ENCODE results near the gene TRIM33. TPM values are rescaled to one million over a fixed set of nuclear protein-coding genes. Genes with fewer than 3 reads are reported as not detected.

TRIM33 gene
- total and polyA plus RNA-seq, 2 donors (not counting 3 experiments of a cell fraction or from before 2014, with no cell fraction given), result 10.3 to 29.1 TPM

DNA sequence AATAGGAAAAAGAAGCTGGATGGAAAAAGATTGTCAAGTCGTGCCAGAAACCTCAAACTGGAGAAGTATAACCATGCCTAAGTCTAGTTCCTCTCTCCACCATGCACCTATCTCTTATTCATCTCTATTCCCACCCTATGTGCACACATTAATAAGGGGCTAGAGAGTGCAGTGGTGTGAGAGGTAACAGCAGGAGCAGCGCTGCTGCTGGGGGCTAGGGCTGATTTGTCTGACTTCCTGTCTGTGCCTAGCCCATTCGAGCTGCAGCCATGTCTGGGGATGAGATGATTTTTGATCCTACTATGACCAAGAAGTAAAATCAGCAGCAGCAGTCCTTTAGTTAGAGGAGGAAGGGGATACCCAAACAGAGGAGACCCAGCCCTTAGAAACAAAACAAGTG is 43.0 kb downstream of the TRIM33 start:
- H3K9me3 ChIP-seq (replicated peaks; ENCODE audit: control insufficient read depth, insufficient read depth, low read length), result no peaks in the 10 kb centered on the region
- BruUV-seq (replicated peaks), result no TSS peak
- intact Hi-C loops (cut with micrococcal nuclease) (no loop called here), dilution Hi-C loops (cut with MboI; ENCODE audit: extremely low pct_ligation_motif_present, low sequenced_read_pairs) (no loop called here)
- TF ChIP-seq MYC (IDR thresholded peaks at IDR 0.05; ENCODE audit: low read depth, low read length) (no peak), POLR2A (IDR thresholded peaks at IDR 0.05; ENCODE audit: low read depth, low read length) (no peak), POLR2AphosphoS5 (IDR thresholded peaks at IDR 0.05; ENCODE audit: insufficient read depth, low read depth, low read length) (no peak), EZH2 (IDR thresholded peaks at IDR 0.05; ENCODE audit: borderline replicate concordance, low read depth, low read length, severe bottlenecking) (no peak), FOS (IDR thresholded peaks at IDR 0.05; ENCODE audit: borderline replicate concordance, insufficient read depth, low read length) (no peak), JUN (IDR thresholded peaks at IDR 0.05; ENCODE audit: borderline replicate concordance, insufficient read depth, insufficient read length, low read depth) (no peak), GATA2 (IDR thresholded peaks at IDR 0.05; ENCODE audit: insufficient read depth, insufficient read length, low read depth, low read length) (no peak)
- TF ChIP-seq, protein P1, sequence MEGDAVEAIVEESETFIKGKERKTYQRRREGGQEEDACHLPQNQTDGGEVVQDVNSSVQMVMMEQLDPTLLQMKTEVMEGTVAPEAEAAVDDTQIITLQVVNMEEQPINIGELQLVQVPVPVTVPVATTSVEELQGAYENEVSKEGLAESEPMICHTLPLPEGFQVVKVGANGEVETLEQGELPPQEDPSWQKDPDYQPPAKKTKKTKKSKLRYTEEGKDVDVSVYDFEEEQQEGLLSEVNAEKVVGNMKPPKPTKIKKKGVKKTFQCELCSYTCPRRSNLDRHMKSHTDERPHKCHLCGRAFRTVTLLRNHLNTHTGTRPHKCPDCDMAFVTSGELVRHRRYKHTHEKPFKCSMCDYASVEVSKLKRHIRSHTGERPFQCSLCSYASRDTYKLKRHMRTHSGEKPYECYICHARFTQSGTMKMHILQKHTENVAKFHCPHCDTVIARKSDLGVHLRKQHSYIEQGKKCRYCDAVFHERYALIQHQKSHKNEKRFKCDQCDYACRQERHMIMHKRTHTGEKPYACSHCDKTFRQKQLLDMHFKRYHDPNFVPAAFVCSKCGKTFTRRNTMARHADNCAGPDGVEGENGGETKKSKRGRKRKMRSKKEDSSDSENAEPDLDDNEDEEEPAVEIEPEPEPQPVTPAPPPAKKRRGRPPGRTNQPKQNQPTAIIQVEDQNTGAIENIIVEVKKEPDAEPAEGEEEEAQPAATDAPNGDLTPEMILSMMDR (IDR thresholded peaks at IDR 0.05; ENCODE audit: extremely low read depth in 1 of 2, insufficient read depth in 1 of 2, low read depth in 1 of 2, low read length in 2 of 2), result no peak
- TF ChIP-seq, protein P2, sequence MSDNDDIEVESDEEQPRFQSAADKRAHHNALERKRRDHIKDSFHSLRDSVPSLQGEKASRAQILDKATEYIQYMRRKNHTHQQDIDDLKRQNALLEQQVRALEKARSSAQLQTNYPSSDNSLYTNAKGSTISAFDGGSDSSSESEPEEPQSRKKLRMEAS (IDR thresholded peaks at IDR 0.05; ENCODE audit: insufficient read depth, insufficient read length), result no peak
- H3K79me2 ChIP-seq (ENCODE audit: control insufficient read depth, insufficient read depth, low read length), result peaks cover 75% of the 10 kb centered on the region
- FAIRE-seq (no peak), DNase-seq (ENCODE audit: low read depth, low spot score) (no peak)
- H3K9ac ChIP-seq (replicated peaks; ENCODE audit: extremely low read depth, insufficient read depth, low read length), result no peak overlapping the region
- no peak overlapping the region for H3K4me3 ChIP-seq (replicated peaks in 1 of 3; ENCODE audit: insufficient read depth in 1 of 3, low read depth in 1 of 3, low read length in 3 of 3)
- H2AFZ ChIP-seq (ENCODE audit: low read depth, low read length), result no peak overlapping the region
- no peaks in the 10 kb centered on the region for H3K27me3 ChIP-seq (ENCODE audit: control insufficient read depth in 2 of 2, insufficient read depth in 2 of 2, low read length in 2 of 2)
- no peaks in the 10 kb centered on the region for H3K9me1 ChIP-seq (replicated peaks; ENCODE audit: control insufficient read depth, extremely low read depth, insufficient read depth, low read length)
- POLR2A ChIA-PET, result no interaction called here
- H3K36me3 ChIP-seq (ENCODE audit: control insufficient read depth in 2 of 2, extremely low read depth in 1 of 2, insufficient read depth in 2 of 2, low read length in 2 of 2), result no peaks in the 10 kb centered on the region
- no peak overlapping the region for H3K4me2 ChIP-seq (ENCODE audit: insufficient read depth, low read length)
- H4K20me1 ChIP-seq (replicated peaks; ENCODE audit: control insufficient read depth, extremely low read depth, insufficient read depth, low read length), result peaks cover 12% of the 10 kb centered on the region
- CTCF ChIA-PET, result no interaction called here
- no peak overlapping the region for H3K27ac ChIP-seq (ENCODE audit: insufficient read depth, low read depth, low read length)
- no peaks in the 10 kb centered on the region for H3K4me1 ChIP-seq (ENCODE audit: control insufficient read depth, extremely low read depth, insufficient read depth, low read length)

All from endothelial cell of umbilical vein (primary cell).